IPS DF 19.7 (cell line): ENCODE data around the gene HMGA1.
"Not testable (repeated sequence)": the region's sequence is repeated elsewhere in the genome, so short reads cannot be mapped to it uniquely, and the experiment has no call there.

Experiments used
- DNase-seq: peaks from one replicate; pipeline ENCODE4 v3.0.0-alpha.2; 2013; ENCODE audit warnings: low read depth, low spot score

Gene HMGA1

GRCh38 chr6:34240329-34241248 is 3.9 kb downstream of the HMGA1 start:
- no peak for DNase-seq

GRCh38 chr6:34241351-34242215 is 4.9 kb downstream of the HMGA1 start:
- no peak for DNase-seq

- DNase-seq = no peak
Measured at GRCh38 chr6:34242252-34243130, 5.8 kb downstream of the HMGA1 start.

GRCh38 chr6:34243131-34243771 is 6.6 kb downstream of the HMGA1 start:
- no peak for DNase-seq

GRCh38 chr6:34243901-34244884 is 7.5 kb downstream of the HMGA1 start:
- DNase-seq = no peak

GRCh38 chr6:34245032-34245760 is 8.5 kb downstream of the HMGA1 start:
- not testable (repeated sequence) for DNase-seq

- not testable (repeated sequence) for DNase-seq
Measured at GRCh38 chr6:34245761-34246140, 9.1 kb downstream of the HMGA1 start.

- DNase-seq = no peak
Measured at GRCh38 chr6:34246249-34246562, 9.5 kb downstream of the HMGA1 start.

GRCh38 chr6:34246563-34247391 is 10.1 kb downstream of the HMGA1 start:
- no peak for DNase-seq

- DNase-seq = no peak
Measured at GRCh38 chr6:34247481-34248197, 11.0 kb downstream of the HMGA1 start.

GRCh38 chr6:34248198-34248726 is 11.6 kb downstream of the HMGA1 start:
- no peak for DNase-seq

GRCh38 chr6:34248727-34249468 is 12.2 kb downstream of the HMGA1 start, which contains the start of gene SMIM29:
SMIM29 (minus strand) TSS chr6:34249006; CDS start chr6:34247791, 1,215 bp downstream.
- DNase-seq = no peak

- DNase-seq = no peak
Measured at GRCh38 chr6:34249469-34250261, 13.0 kb downstream of the HMGA1 start.

- DNase-seq = not testable (repeated sequence)
Measured at GRCh38 chr6:34252395-34252794, 15.7 kb downstream of the HMGA1 start.

GRCh38 chr6:34259529-34260069 is 22.9 kb downstream of the HMGA1 start:
- DNase-seq = no peak
